GM23338 (cell line): ENCODE results near the gene PCNT. TPM values are rescaled to one million over a fixed set of nuclear protein-coding genes. Genes with fewer than 3 reads are reported as not detected.

Source experiments
- ATAC-seq: fragments of 200-7000 bp; cut with Tn5 transposase; 3 replicates; pipeline ENCODE4 v1.9.1; 2020
- DNase-seq: peaks from one replicate; pipeline ENCODE4 v3.0.0-alpha.2; 2015; ENCODE audit warnings: low spot score
- H2AFZ ChIP-seq: fragments of 200-600 bp; sonication (generic); 2 replicates; pipeline ENCODE4 v1.8.0; 2016; ENCODE audit warnings: antibody characterized with exemption, mild to moderate bottlenecking, moderate library complexity
- H3F3A ChIP-seq: fragments of 200-600 bp; sonication (generic); replicated peaks from 2 replicates; pipeline ENCODE4 v1.8.0; 2017; ENCODE audit warnings: antibody characterized with exemption, mixed run types, low read depth
- H3K27ac ChIP-seq: fragments of 200-600 bp; sonication (generic); 2 replicates; pipeline ENCODE4 v1.6.1; 2016; ENCODE audit warnings: low read depth
- H3K27me3 ChIP-seq: fragments of 200-600 bp; sonication (generic); 2 replicates; pipeline ENCODE4 v1.8.0; 2016; ENCODE audit warnings: mild to moderate bottlenecking, mixed run types, moderate library complexity; ENCODE audit not compliant: insufficient read depth
- H3K36me3 ChIP-seq: fragments of 200-600 bp; sonication (generic); 2 replicates; pipeline ENCODE4 v1.8.0; 2016; ENCODE audit warnings: mild to moderate bottlenecking; ENCODE audit not compliant: insufficient read depth
- H3K4me1 ChIP-seq: fragments of 200-600 bp; sonication (generic); 2 replicates; pipeline ENCODE4 v1.8.0; 2016; ENCODE audit warnings: mild to moderate bottlenecking, moderate library complexity; ENCODE audit not compliant: insufficient read depth
- H3K4me2 ChIP-seq: fragments of 200-600 bp; sonication (generic); 2 replicates; pipeline ENCODE4 v1.7.1; 2017; ENCODE audit warnings: mixed run types
- H3K4me3 ChIP-seq: fragments of 200-600 bp; sonication (generic); 2 replicates; pipeline ENCODE4 v1.6.1; 2016; ENCODE audit warnings: mixed run types
- H3K79me2 ChIP-seq: fragments of 200-600 bp; sonication (generic); replicated peaks from 2 replicates; pipeline ENCODE4 v1.8.0; 2017; ENCODE audit warnings: mild to moderate bottlenecking; ENCODE audit not compliant: insufficient read depth
- H3K9me2 ChIP-seq: fragments of 200-600 bp; sonication (generic); 2 replicates; pipeline ENCODE4 v1.8.0; 2017; ENCODE audit not compliant: insufficient read depth
- H4K20me1 ChIP-seq: fragments of 200-600 bp; sonication (generic); replicated peaks from 2 replicates; pipeline ENCODE4 v1.8.0; 2017; ENCODE audit warnings: mild to moderate bottlenecking; ENCODE audit not compliant: insufficient read depth
- H3K27ac Mint-ChIP-seq: 2 replicates; pipeline ENCODE4 v1.8.0; 2020; ENCODE audit warnings: inconsistent platforms, mild to moderate bottlenecking, moderate library complexity, mixed read lengths
- H3K27me3 Mint-ChIP-seq: 3 replicates; pipeline ENCODE4 v1.8.0; 2022; ENCODE audit warnings: low read depth, mild to moderate bottlenecking, moderate library complexity, mixed read lengths, inconsistent platforms; ENCODE audit not compliant: insufficient read depth, poor library complexity
- H3K36me3 Mint-ChIP-seq: 3 replicates; pipeline ENCODE4 v1.8.0; 2021; ENCODE audit warnings: low read depth, mild to moderate bottlenecking, inconsistent platforms, moderate library complexity, mixed read lengths
- H3K4me1 Mint-ChIP-seq: 3 replicates; pipeline ENCODE4 v1.8.0; 2020; ENCODE audit warnings: mild to moderate bottlenecking, inconsistent platforms, mixed read lengths
- H3K4me3 Mint-ChIP-seq: 3 replicates; pipeline ENCODE4 v1.8.0; 2021; ENCODE audit warnings: moderate library complexity, mild to moderate bottlenecking, inconsistent platforms, mixed read lengths
- H3K9me3 Mint-ChIP-seq: 3 replicates; pipeline ENCODE4 v1.8.0; 2020; ENCODE audit warnings: moderate library complexity, mild to moderate bottlenecking, inconsistent platforms, mixed read lengths
- CREB1 ChIP-seq: fragments of 250-450 bp; sonication (Bioruptor Pico); IDR thresholded peaks from 2 replicates; pipeline ENCODE4 v1.5.0; 2020; ENCODE audit warnings: low read depth, mild to moderate bottlenecking, moderate library complexity
- ETS1 ChIP-seq: IDR thresholded peaks from 2 replicates; pipeline ENCODE4 v1.6.1; 2016; ENCODE audit warnings: antibody characterized with exemption
- EZH2 ChIP-seq: fragments of 200-600 bp; sonication (generic); IDR thresholded peaks from one replicate; pipeline ENCODE4 v1.8.0; 2017; ENCODE audit warnings: antibody characterized with exemption, mild to moderate bottlenecking, low read depth; ENCODE audit not compliant: unreplicated experiment
- EZH2phosphoT487 ChIP-seq: fragments of 200-600 bp; sonication (generic); IDR thresholded peaks from one replicate; pipeline ENCODE4 v1.8.1; 2018; ENCODE audit warnings: antibody characterized with exemption; ENCODE audit not compliant: unreplicated experiment
- JUNB ChIP-seq: IDR thresholded peaks from one replicate; pipeline ENCODE4 v1.6.1; 2016; ENCODE audit warnings: antibody characterized with exemption; ENCODE audit not compliant: unreplicated experiment
- NANOG ChIP-seq: IDR thresholded peaks from 2 replicates; pipeline ENCODE4 v1.6.1; 2016; ENCODE audit warnings: antibody characterized with exemption, borderline replicate concordance
- POLR2AphosphoS5 ChIP-seq: IDR thresholded peaks from 2 replicates; pipeline ENCODE4 v1.6.1; 2016; ENCODE audit warnings: antibody characterized with exemption, low read depth
- REST ChIP-seq: IDR thresholded peaks from one replicate; pipeline ENCODE4 v1.6.1; 2018; ENCODE audit warnings: antibody characterized with exemption; ENCODE audit not compliant: unreplicated experiment
- STAT1 ChIP-seq: IDR thresholded peaks from one replicate; pipeline ENCODE4 v1.6.1; 2016; ENCODE audit warnings: antibody characterized with exemption; ENCODE audit not compliant: unreplicated experiment
- ZNF114 ChIP-seq: fragments of 250-450 bp; sonication (Bioruptor Pico); IDR thresholded peaks from 2 replicates; pipeline ENCODE4 v1.5.0; 2020; ENCODE audit warnings: mild to moderate bottlenecking, moderate library complexity
- ZNF331 ChIP-seq: fragments of 250-450 bp; sonication (Bioruptor Pico); IDR thresholded peaks from 2 replicates; pipeline ENCODE4 v1.5.0; 2020; ENCODE audit warnings: low read depth, mild to moderate bottlenecking, moderate library complexity
- polyA plus RNA-seq: library from polyadenylated mRNA; unstranded; fragments of >200 nt; fragmentation: Nextera tagmentation; extraction: Ambion mirVana; gene quantifications from 2 replicates; pipeline ENCODE4 v1.2.1, GENCODE V29; 2016
- total RNA-seq: library from RNA; depleted of rRNA; stranded (reverse); fragments of >200 nt; shearing (Covaris generic); gene quantifications from 2 replicates; pipeline ENCODE4 v1.2.3, GENCODE V29; 2014
- TF ChIP-seq, protein P1 (sequence below): fragments of 250-450 bp; sonication (Bioruptor Pico); IDR thresholded peaks from 2 replicates; pipeline ENCODE4 v1.5.0; 2020; ENCODE audit warnings: mild to moderate bottlenecking, moderate library complexity
- TF ChIP-seq, protein P2 (sequence below), 2 experiments: fragments of 200-600 bp in 1 of 2; sonication (generic) in 1 of 2; conservative IDR thresholded peaks; 2 replicates each; pipeline versions ENCODE4 v1.5.1 to v1.6.1; 2016 to 2017; ENCODE audit warnings: antibody characterized with exemption in 2 of 2, low read depth in 2 of 2, mild to moderate bottlenecking in 2 of 2, moderate library complexity in 1 of 2

PCNT gene
- total and polyA plus RNA-seq, 2 experiments from 2014 or later = 39.6 to 46.1 TPM

DNA sequence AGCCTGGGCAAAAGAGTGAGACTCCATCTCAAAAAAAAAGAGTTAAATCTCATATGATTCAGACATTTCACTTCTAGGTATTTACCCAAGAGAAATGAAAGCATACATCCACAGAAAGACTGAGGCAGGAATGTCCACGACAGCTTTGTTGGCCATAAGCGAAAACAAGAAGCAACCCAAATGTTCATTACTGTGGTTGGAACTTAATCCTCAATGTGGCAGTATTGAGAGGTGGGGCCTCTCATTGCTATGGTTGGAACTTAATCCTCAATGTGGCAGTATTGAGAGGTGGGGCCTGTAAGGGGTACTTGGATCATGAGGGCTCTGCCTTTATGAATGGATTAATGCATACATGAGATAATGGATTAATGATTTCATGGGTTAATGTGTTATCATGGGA is 15.5 kb upstream of the PCNT start:
- ATAC-seq = no peak
- Histone ChIP-seq H3F3A (0 out of 2 replicates have a peak, but pooled peaks cover 2% of the 10 kb centered on the region), H3K4me3 (no peak overlapping the region), H3K4me2 (no peak overlapping the region), H3K9me2 (no peaks in the 10 kb centered on the region), H3K36me3 (peaks cover 32% of the 10 kb centered on the region), H3K4me1 (no peaks in the 10 kb centered on the region), H3K27me3 (no peaks in the 10 kb centered on the region), H3K79me2 (no peaks in the 10 kb centered on the region), H3K27ac (no peak overlapping the region), H4K20me1 (no peaks in the 10 kb centered on the region; the same call in 1 of the 2 replicates), H2AFZ (no peak overlapping the region)
- no peak for TF ChIP-seq NANOG
- TF ChIP-seq ZNF331 (CRISPR knock-in tag) = no peak
- TF ChIP-seq JUNB = no peak
- TF ChIP-seq STAT1 = no peak
- TF ChIP-seq, protein P1, sequence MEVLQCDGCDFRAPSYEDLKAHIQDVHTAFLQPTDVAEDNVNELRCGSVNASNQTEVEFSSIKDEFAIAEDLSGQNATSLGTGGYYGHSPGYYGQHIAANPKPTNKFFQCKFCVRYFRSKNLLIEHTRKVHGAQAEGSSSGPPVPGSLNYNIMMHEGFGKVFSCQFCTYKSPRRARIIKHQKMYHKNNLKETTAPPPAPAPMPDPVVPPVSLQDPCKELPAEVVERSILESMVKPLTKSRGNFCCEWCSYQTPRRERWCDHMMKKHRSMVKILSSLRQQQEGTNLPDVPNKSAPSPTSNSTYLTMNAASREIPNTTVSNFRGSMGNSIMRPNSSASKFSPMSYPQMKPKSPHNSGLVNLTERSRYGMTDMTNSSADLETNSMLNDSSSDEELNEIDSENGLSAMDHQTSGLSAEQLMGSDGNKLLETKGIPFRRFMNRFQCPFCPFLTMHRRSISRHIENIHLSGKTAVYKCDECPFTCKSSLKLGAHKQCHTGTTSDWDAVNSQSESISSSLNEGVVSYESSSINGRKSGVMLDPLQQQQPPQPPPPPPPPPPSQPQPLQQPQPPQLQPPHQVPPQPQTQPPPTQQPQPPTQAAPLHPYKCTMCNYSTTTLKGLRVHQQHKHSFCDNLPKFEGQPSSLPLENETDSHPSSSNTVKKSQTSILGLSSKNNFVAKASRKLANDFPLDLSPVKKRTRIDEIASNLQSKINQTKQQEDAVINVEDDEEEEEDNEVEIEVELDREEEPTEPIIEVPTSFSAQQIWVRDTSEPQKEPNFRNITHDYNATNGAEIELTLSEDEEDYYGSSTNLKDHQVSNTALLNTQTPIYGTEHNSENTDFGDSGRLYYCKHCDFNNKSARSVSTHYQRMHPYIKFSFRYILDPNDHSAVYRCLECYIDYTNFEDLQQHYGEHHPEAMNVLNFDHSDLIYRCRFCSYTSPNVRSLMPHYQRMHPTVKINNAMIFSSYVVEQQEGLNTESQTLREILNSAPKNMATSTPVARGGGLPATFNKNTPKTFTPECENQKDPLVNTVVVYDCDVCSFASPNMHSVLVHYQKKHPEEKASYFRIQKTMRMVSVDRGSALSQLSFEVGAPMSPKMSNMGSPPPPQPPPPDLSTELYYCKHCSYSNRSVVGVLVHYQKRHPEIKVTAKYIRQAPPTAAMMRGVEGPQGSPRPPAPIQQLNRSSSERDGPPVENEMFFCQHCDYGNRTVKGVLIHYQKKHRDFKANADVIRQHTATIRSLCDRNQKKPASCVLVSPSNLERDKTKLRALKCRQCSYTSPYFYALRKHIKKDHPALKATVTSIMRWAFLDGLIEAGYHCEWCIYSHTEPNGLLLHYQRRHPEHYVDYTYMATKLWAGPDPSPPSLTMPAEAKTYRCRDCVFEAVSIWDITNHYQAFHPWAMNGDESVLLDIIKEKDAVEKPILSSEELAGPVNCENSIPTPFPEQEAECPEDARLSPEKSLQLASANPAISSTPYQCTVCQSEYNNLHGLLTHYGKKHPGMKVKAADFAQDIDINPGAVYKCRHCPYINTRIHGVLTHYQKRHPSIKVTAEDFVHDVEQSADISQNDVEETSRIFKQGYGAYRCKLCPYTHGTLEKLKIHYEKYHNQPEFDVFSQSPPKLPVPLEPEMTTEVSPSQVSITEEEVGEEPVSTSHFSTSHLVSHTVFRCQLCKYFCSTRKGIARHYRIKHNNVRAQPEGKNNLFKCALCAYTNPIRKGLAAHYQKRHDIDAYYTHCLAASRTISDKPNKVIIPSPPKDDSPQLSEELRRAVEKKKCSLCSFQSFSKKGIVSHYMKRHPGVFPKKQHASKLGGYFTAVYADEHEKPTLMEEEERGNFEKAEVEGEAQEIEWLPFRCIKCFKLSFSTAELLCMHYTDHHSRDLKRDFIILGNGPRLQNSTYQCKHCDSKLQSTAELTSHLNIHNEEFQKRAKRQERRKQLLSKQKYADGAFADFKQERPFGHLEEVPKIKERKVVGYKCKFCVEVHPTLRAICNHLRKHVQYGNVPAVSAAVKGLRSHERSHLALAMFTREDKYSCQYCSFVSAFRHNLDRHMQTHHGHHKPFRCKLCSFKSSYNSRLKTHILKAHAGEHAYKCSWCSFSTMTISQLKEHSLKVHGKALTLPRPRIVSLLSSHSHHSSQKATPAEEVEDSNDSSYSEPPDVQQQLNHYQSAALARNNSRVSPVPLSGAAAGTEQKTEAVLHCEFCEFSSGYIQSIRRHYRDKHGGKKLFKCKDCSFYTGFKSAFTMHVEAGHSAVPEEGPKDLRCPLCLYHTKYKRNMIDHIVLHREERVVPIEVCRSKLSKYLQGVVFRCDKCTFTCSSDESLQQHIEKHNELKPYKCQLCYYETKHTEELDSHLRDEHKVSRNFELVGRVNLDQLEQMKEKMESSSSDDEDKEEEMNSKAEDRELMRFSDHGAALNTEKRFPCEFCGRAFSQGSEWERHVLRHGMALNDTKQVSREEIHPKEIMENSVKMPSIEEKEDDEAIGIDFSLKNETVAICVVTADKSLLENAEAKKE (CRISPR knock-in tag) = no peak
- no peak for TF ChIP-seq REST
- TF ChIP-seq, protein P2, sequence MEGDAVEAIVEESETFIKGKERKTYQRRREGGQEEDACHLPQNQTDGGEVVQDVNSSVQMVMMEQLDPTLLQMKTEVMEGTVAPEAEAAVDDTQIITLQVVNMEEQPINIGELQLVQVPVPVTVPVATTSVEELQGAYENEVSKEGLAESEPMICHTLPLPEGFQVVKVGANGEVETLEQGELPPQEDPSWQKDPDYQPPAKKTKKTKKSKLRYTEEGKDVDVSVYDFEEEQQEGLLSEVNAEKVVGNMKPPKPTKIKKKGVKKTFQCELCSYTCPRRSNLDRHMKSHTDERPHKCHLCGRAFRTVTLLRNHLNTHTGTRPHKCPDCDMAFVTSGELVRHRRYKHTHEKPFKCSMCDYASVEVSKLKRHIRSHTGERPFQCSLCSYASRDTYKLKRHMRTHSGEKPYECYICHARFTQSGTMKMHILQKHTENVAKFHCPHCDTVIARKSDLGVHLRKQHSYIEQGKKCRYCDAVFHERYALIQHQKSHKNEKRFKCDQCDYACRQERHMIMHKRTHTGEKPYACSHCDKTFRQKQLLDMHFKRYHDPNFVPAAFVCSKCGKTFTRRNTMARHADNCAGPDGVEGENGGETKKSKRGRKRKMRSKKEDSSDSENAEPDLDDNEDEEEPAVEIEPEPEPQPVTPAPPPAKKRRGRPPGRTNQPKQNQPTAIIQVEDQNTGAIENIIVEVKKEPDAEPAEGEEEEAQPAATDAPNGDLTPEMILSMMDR (conservative IDR thresholded peaks at IDR 0.05; ENCODE audit: low read depth in 2 of 2) = no peak
- no peak for TF ChIP-seq EZH2
- TF ChIP-seq POLR2AphosphoS5 = no peak
- TF ChIP-seq CREB1 (CRISPR knock-in tag) = no peak
- no peak for TF ChIP-seq EZH2phosphoT487
- TF ChIP-seq ZNF114 (CRISPR knock-in tag) = no peak
- no peak for TF ChIP-seq ETS1
- DNase-seq = no peak
- no peak overlapping the region for H3K4me3 Mint-ChIP-seq
- no peaks in the 10 kb centered on the region for H3K4me1 Mint-ChIP-seq
- H3K27me3 Mint-ChIP-seq = peaks cover 4% of the 10 kb centered on the region
- no peak overlapping the region for H3K27ac Mint-ChIP-seq
- H3K9me3 Mint-ChIP-seq = no peaks in the 10 kb centered on the region
- H3K36me3 Mint-ChIP-seq = peaks cover 57% of the 10 kb centered on the region
